ENCODE data around the gene MMP25. TPM values are rescaled to one million over a fixed set of nuclear protein-coding genes. Genes with fewer than 3 reads are reported as not detected.

Gene MMP25
- total and polyA plus RNA-seq, 10 of the 15 experiments (the other 5 are each of a cell fraction or from before 2014, with no cell fraction given), result 0.03 to 0.36 (median 0.13) TPM; not detected in 1

- Histone ChIP-seq H2AFZ (ENCODE audit: control insufficient read depth, low read depth, low read length) (peak overlapping the region; percentile 87), H3K36me3 (ENCODE audit: control insufficient read depth in 2 of 2, insufficient read depth in 2 of 2, low read length in 1 of 2) (no peaks in the 10 kb centered on the region), H3K4me3 (peak overlapping the region; percentile 87), H3K79me2 (ENCODE audit: control insufficient read depth, insufficient read depth, low read length) (no peaks in the 10 kb centered on the region), H3K27ac (ENCODE audit: control insufficient read depth, insufficient read depth) (peak overlapping the region; percentile 70), H3K9ac (ENCODE audit: control insufficient read depth, insufficient read depth, low read length) (peak overlapping the region; percentile 82), H3K27me3 (replicated peaks in 1 of 2; ENCODE audit: control insufficient read depth in 2 of 2, insufficient read depth in 2 of 2, low read length in 1 of 2) (no peaks in the 10 kb centered on the region), H3K9me3 (replicated peaks; ENCODE audit: control insufficient read depth, insufficient read depth, low read length) (no peaks in the 10 kb centered on the region; the same call in 2 of the 3 replicates), H3K4me2 (ENCODE audit: control insufficient read depth, insufficient read depth) (peak overlapping the region; percentile 75), H3K4me1 (ENCODE audit: control insufficient read depth, insufficient read depth, low read length) (peaks cover 16% of the 10 kb centered on the region), H4K20me1 (ENCODE audit: control insufficient read depth, insufficient read depth) (no peaks in the 10 kb centered on the region)
- in situ Hi-C loops (cut with MboI) (no loop called here), intact Hi-C loops (cut with micrococcal nuclease; ENCODE audit: unreplicated experiment) (loop anchor here (1.0 to 2.0 kb wide), 3 partner anchors 37 to 108 kb away; no protein-coding TSS in a partner anchor)
- RAD21 ChIA-PET (ENCODE audit: unreplicated experiment), result interaction anchor here (0.5 to 3.0 kb wide), 20 partner anchors 17 to 114 kb away, joined by 3 to 72 read pairs (median 6); partner anchors contain the start of genes TNFRSF12A and ZNF213
- TF ChIP-seq CTCF (IDR thresholded peaks at IDR 0.05 in 2 of 3, conservative IDR thresholded peaks at IDR 0.05 in 1 of 3; ENCODE audit: control insufficient read depth in 2 of 3, extremely low read depth in 1 of 3, insufficient read depth in 1 of 3, low read depth in 3 of 3, low read length in 3 of 3) (peak in 2 of 3 experiments; percentile 49 to 59; a peak in 5 of 6 replicates), YY1 (IDR thresholded peaks at IDR 0.05; ENCODE audit: low read depth, low read length) (peak; percentile 8; the same call in 1 of the 2 replicates), ZNF274 (IDR thresholded peaks at IDR 0.05; ENCODE audit: insufficient read depth, insufficient read length) (no peak), HSF1 (IDR thresholded peaks at IDR 0.05; ENCODE audit: low read depth, low read length) (no peak), SMARCA5 (IDR thresholded peaks at IDR 0.05) (peak; percentile 10; the same call in 1 of the 2 replicates), GATAD2B (conservative IDR thresholded peaks at IDR 0.05; ENCODE audit: low read depth) (0 out of 2 replicates have a peak, but pooled peaks have one; percentile 37), SUZ12 (IDR thresholded peaks at IDR 0.05; ENCODE audit: unreplicated experiment) (no peak), E2F4 (IDR thresholded peaks at IDR 0.05; ENCODE audit: low read depth, low read length) (no peak), NR2F1 (conservative IDR thresholded peaks at IDR 0.05) (peak; percentile 58; the same call in 1 of the 2 replicates), RAD51 (IDR thresholded peaks at IDR 0.05) (no peak)
- DNase-seq (ENCODE audit: low read depth, low spot score), result no peak
- TSS peak; percentile 45 for BruUV-seq (replicated peaks)
- POLR2A ChIA-PET, result interaction anchor here (0.6 to 1.4 kb wide), 12 partner anchors 13 to 1072 kb away, joined by 3 to 5 read pairs (median 4); partner anchors contain the start of genes HCFC1R1, THOC6 and ZNF213
- 7% methylated on average over 52 of the region's 77 CpGs for WGBS (ENCODE audit: insufficient coverage, insufficient replicate concordance, low lambda C conversion rate, missing lambda C conversion rate)
- SMC1A ChIA-PET (ENCODE audit: uncharacterized antibody, unreplicated experiment), result interaction anchor here (0.7 to 3.9 kb wide), 9 partner anchors 16 to 76 kb away, joined by 3 to 53 read pairs (median 4); partner anchors contain the start of gene ZNF213
- FAIRE-seq, result no peak
- ATAC-seq, result peak; percentile 76
- CTCF ChIA-PET, result interaction anchor here (0.6 to 9.5 kb wide), 29 partner anchors 10 to 113 kb away, joined by 3 to 174 read pairs (median 6); partner anchors contain the start of genes HCFC1R1, THOC6 and ZNF213
Observed at GRCh38 chr16:3058139-3059030, 12.0 kb downstream of the MMP25 start.
